Skeletal muscle cell (primary cell): ENCODE results near the gene CDC42SE2.
"Not testable (repeated sequence)": the region's sequence is repeated elsewhere in the genome, so short reads cannot be mapped to it uniquely, and the experiment has no call there.

Source experiments
- DNase-seq: peaks from one replicate; pipeline ENCODE4 v3.0.0-alpha.2; 2010; ENCODE audit warnings: low read depth
- H3K4me3 ChIP-seq: 2 replicates; pipeline ENCODE4 v1.5.1; 2011; ENCODE audit warnings: low read depth, mild to moderate bottlenecking, control low read depth, low read length, moderate library complexity

The CDC42SE2 gene

DNA sequence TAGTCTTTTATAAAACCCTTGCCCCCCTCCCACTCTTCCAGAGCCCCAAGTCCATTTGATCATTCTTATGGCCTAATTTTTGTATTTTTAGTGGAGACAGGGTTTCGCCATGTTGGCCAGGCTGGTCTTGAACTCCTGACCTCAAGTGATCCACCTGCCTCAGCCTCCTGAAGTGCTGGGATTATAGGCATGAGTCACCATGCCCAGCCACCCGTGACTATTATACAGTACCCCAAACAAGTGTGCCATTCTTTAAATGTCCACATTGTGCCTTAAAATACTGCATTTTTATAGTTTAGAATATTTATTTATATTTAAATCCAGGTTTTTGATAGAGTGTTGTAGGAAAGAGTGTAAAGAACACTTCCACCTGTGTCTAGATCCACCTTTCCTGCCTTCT, 116.4 kb downstream of the CDC42SE2 start:
- not testable (repeated sequence) for H3K4me3 ChIP-seq, DNase-seq

DNA sequence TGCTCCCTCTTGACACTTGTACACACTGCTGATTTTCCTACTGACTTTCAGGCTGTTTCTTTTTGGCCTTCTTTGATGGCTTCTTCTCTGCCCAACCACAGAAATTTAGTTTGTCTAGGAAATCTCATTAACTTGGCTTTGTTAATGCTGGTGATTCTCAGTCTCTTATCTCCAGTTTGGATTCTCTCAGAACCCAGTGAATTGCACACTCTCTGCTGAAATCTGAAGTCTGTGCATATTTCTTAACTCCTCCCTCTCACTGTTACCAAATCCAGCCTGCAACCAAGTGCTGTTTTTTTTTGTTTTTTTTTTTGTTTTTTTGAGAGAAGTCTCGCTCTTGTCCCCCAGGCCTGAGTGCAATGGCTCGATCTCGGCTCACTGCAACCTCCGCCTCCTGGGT, 117.2 kb downstream of the CDC42SE2 start:
- no peak overlapping the region for H3K4me3 ChIP-seq
- no peak for DNase-seq

DNA sequence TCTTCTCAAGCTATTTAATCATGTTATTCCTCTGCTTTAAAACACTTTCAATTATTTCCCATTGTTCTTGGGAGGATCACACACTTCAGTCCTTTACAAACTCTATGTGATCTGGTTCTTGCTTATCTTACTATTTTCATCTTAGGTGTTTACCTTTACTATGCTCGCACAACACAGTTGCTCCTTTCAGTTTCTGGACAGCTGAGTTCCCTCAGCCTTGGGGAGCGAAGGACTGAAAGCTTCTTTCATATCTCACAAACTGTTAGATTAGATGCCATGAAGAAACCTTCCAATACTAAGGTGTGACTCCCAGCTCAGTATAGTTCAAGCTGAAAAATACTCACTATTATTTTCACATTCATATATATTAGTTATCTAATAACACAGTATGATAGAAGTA, 117.9 kb downstream of the CDC42SE2 start:
- DNase-seq, result no peak
- H3K4me3 ChIP-seq, result no peak overlapping the region

DNA sequence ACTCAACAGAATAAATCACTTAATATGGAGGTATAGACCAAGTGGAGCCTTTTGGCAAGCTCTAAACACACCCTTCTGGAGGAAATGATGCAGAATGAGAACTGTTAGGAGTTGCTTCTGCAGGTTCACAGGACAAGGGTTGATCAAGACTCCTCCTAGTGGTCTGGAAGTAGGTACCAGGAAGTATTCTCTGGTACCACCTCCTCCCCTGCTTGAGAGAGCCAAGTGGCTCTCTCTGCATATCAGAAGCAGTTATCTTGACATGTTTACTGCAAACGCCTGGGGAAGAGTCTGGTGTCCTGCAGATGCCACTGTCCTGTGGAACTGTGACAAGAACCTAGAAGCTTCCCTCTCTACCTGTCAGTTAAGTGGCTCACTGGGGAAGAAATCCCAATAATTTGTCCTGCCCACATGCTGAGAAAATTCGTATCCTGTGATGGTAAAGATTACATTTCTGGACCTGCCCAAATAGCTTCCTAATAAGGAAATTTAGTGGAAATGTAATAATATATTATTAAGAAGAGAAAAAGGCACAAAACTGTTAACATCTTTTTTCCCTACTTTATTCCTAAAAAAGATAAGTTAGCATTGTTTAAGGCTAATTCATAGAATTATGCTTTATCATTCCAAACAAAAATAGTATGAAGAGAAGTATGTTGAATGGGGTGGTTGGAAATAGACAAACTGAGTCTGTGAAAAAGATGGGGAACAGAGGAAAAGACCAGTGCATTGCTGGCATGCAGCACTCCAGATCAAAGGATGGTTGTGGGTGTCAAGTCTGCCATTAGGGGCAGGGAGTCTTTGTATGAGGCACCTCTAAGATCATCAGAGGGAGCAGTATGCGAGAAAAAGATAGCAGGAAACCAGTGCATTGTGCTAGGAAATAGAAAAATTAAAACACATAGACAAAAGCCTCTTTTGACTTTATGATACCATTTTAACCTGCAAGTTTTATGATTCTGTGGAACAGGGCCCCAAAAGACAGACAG, 118.8 kb downstream of the CDC42SE2 start:
- H3K4me3 ChIP-seq, result no peak overlapping the region
- DNase-seq, result no peak

DNA sequence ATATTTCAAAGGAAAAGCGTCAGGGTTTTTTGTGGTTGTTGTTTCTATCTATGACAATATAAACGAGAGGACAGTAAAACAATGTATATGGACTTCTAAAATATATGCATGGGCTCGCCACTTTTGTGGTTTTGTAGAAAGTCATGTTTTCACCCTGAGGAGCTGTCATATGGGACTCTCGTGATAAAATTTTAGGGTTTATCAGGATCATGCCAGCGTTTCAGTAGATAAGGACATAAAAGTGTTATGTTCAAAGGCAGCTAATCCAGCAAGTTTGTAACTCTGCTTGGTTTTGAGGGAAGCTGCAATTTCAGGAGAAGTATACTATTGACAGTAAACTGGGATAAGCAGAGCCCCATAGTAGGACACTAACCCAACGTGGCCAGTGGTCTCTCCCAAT, 120.3 kb downstream of the CDC42SE2 start:
- no peak for DNase-seq
- no peak overlapping the region for H3K4me3 ChIP-seq

DNA sequence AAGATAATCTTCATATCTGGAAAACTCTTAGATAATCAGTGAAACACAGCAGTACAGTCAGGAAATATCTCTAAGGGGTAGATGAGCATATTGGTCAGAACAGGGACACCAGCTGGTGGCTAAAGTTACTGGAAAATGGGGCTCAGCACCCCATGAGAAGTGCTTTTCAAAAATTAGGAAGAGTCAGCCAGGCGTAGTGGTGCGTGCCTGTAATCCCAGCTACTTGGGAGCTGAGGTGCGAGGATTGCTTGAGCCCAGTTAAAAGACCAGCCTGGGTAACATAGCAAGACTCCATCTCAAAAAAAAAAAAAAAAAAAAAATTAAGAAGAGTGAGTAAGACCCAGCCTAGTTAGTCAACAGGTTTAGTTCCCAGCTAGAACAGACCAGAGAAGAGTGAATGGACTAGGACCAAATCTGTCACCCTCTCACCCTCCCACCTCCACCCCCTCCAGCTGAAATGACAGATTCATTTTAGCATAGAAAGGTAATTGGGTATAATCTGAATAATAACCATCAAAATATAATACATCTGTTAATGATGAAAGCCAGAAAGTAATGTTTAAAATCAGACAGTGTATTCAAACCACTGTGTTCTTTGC, 120.9 kb downstream of the CDC42SE2 start:
- H3K4me3 ChIP-seq, result no peak overlapping the region
- DNase-seq, result no peak

DNA sequence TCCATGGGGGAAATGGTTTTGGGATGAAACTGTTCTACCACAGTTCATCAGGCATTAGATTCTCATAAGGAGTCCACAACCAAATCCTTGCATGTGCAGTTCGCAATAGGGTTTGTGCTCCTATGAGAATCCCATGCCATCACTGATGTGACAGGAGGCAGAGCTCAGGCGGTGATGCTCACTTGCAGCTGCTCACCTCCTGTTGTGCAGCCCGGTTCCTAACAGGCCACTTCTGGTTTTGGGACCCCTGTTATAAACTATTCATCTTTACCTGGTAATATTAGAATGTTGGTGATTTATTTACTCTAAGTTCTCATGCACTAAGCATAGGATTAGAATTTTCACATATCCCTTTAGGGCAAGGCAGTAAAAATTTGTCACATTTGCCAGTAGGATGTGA, 122.3 kb downstream of the CDC42SE2 start:
- DNase-seq, result no peak
- no peak overlapping the region for H3K4me3 ChIP-seq

DNA sequence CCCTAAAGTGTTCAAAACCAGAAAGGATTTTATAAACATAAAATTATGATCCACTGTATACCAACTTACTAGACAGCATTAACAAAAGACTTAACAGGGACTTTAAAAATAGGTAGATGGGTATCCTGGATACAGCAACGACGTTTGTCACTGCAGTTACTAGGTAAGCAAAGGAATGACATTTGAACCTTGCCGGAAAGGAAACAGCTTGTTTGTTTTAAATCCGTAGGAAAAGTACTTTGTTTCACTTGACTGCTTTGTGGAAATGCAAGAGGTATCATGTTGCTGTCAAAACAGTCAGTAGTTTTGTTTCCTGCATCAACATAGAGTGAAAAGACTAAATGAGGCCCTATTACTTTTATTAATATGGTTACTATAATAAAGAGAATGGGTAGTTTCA, 122.9 kb downstream of the CDC42SE2 start:
- DNase-seq, result no peak
- no peak overlapping the region for H3K4me3 ChIP-seq

DNA sequence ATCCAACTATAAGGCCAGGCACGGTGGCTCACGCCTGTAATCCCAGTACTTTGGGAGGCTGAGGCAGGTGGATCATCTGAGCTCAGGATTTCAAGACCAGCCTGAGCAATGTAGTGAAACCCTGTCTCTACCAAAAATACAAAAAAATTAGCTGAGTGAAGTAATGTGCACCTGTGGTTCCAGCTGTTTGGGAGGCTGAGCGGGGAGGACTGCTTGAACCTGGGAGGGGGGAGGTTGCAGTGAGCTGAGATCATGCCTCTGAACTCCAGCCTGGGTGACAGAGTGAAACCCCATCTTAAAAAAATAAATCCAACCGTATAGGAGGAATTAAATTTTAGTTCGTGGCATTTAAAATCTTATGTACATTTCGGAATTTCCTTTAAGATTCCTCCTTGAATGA, 123.4 kb downstream of the CDC42SE2 start:
- no peak overlapping the region for H3K4me3 ChIP-seq
- DNase-seq, result no peak

DNA sequence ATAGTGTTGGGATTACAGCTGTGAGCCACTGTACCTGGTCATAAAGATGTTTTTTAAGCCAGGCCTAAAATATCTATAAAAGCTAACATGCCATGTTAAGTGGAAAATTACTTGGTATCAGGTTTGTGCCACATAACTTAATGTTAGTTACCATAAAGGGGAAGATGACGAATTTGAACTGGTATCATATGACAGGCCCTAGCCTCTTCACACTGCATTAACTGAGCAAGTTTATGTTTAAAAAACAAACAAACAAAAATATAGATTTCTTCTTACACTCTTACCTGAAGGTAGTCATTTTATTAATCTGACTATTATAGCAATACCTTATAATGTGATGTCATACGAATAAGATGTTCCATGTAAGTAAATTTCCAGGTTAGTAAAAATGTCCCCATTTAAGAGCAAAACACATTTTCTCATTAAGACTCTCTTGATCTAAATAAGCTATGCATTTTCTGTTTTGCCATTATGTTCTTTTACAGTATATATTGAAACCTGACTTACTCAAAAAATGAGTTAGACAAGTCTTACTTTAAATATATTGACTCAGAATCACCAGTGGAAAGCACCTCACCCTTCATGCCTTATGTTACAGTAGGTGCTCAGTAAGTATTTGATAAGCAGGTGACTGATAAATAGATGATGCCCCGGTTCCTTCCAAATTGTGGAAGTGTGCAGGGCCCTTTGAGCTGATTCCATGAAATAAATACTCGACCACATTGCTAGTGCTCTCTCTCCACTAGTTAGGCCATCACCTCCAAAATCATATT, 125.4 kb downstream of the CDC42SE2 start:
- DNase-seq, result no peak
- H3K4me3 ChIP-seq, result no peak overlapping the region

DNA sequence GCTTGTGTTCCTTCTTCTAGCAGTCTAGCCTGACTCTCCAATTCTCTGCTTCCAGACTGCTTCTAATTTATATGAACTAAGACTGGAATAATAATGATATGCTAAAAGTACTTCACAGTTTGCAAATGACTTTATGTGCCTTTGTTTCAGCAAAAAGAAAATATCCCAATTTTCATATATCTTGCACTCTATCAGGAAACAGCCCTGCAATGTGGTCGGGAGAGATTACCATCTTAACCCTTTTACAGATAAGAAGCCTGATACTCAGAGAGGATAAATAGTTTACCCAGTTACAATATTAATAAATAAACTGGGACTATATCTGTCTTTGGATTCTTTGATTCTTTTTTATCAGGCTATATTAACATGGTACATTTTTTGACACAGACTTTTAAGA, 126.0 kb downstream of the CDC42SE2 start:
- DNase-seq, result no peak
- no peak overlapping the region for H3K4me3 ChIP-seq

DNA sequence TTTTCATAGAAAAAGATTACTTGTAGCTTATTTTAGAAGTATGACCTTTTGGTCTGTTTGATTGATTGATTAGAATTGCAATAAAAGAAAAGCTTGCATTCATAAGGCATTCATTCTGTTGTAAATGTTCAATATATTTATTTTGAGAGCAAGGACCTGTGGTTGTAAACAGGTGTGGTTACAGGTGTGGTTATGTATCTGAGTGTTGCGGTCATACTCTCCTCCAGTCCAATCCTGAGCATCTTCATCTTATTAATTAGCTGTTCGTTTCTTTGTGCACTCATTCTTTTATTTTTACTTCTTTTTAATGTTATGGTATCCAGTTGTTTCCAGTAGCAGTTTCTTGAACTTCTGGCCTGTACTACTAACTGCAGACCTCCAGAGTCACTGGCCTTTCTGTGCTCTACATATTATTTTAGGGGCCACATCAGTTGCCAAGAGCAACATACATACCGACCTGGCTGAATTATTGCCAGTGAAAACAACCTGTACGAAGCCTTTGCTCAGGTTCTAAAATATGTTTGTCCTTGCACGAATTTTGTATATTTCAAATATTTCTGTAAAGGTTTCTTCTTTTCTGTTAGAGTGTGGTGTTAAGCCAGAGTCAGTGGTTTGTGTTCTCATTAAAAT, 128.7 kb downstream of the CDC42SE2 start:
- no peak for DNase-seq

DNA sequence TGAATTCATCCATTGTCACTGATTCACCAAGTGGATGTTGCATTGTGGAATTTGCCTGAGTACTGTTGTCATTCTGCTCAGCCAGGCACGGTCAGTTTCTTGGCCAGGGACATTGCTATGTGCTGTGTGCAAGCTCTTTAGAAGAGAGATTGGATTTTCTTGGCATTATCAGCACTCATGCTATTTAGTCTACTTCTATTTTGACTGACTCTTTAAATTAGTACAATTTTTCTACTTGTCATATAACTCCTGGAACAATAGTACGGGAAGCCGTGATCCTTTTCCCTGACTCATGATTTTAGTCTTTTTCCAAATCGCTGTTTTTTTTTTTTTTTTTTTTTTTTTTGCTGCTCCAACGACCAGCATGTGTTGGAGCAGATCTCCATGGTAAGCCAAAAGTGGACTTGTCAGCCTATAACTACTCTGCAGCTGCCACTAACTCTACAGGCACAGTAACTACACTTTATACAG, 129.7 kb downstream of the CDC42SE2 start:
- no peak overlapping the region for H3K4me3 ChIP-seq
- DNase-seq, result no peak

More for the DNA sequence above, 128.7 kb downstream of the CDC42SE2 start:
- H3K4me3 ChIP-seq, result no peak overlapping the region

DNA sequence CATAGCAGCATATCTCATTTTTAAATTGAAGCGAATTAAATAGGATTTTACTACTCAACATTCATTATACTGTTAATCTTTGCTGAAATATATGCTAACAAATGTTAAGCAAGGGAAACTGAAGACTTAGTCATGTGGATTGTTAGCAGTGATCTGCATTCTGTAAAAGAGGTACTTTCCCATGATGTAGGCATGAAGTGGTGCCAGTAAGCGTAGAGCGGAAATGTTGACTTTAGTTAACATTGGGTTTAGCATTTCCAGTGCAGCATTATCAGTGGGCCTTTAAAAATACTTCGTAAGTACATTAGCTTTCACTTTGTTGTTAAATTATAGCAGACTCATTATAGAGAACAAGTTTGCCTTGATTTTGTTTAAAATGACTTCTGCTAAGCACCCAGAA, 130.3 kb downstream of the CDC42SE2 start:
- no peak overlapping the region for H3K4me3 ChIP-seq
- DNase-seq, result no peak

DNA sequence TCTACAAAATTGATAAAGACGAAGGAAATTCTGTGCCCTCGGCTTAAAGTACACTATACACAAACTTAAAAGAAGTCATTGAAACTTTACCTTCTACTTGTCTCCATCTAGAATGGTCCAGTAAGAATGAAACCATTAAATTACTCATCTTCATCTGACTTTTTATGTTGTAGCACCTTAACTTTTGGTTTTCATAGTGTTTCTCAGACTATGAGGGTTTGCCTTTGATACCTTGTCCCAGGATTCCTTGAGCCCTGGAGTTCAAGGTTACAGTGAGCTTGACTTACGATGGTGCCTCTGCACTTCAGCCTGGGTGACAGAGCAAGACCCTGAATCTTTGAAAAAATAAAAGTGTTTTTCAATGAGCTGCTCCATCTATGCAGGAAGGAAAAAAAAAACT, 132.2 kb downstream of the CDC42SE2 start:
- DNase-seq, result no peak
- H3K4me3 ChIP-seq, result no peak overlapping the region

DNA sequence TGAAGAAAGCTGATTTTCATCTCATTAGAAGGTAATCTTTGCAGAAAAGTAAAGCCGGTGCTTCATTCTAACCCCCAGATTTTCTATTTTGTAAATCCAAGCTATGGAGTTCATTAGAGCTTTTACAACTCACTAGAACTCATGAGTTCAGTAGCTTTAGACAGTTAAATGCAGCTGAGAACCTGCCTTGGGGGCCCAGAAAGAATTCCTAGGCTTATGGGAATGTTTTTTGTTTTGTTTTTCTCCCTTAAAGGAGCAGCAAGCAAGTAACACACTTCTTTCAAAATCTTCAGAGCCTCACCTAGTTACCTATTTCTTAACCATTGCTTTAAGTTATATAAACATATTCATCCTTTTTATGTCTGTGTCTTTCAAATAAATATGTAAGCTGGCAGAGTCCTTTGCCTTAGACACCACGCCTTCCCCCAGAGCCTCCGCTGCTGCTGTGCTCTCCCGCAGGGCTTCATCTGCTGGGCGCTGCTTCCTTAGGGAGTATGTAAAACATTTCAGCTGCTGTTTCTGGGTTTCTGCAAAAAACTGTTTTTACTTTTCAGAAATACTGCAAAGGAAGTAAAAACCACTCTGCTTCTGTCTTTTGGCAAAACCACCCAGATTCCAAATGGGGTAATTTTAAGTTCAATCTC, 132.9 kb downstream of the CDC42SE2 start:
- no peak overlapping the region for H3K4me3 ChIP-seq
- DNase-seq, result no peak

DNA sequence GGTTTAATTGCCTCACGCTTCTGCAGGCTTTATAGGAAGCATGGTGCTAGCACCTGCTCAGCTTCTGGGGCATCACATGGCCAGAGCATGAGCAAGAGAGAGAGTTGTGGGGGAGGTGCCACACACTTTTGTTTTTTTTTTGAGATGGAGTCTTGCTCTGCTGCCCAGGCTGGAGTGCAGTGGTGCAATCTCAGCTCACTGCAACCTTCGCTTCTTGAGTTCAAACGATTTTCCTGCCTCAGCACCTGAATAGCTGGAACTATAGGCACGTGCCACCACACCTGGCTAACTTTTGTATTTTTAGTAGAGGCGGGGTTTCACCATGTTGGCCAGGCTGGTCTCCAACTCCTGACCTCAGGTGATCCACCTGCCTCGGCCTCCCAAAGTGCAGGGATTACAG, 135.2 kb downstream of the CDC42SE2 start:
- H3K4me3 ChIP-seq, DNase-seq: not testable (repeated sequence)

DNA sequence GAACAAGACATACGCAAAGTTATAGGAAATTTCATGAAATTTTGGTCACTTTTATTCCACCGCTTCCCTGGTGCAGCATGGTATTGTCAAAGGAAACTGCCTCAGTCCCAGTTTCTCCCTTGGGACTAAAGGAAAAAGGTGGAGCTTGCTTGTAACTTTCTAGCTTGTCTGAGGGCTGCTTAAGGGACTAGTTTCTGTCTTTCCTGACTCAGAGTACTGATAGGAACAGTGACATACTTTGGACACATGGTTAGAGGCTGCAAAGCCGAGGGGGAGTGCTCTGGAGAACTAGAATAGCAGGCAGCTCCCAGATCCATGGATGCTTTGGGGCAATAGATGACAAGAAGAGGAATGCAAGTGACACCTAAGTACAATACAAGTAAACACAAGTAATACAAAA, 136.7 kb downstream of the CDC42SE2 start:
- no peak for DNase-seq
- H3K4me3 ChIP-seq, result no peak overlapping the region

DNA sequence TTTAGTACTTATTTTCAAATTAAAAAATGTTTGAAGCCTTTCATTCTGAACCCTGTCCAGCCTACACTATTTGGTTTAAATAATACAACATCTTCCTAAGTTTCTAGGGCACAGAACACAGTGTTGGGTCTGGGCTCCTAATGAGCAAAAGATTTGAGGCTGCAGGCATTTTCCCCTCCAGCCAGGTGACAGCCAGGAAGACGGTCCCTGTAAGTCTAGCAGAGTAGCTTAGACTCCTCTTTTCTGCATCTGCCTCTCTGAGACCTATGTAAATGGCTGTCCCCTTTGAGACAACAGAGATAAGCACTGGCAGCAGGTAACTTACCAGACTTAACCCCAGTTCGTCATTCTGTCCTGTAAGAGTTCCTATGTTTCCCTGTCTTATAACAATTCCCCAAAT, 141.8 kb downstream of the CDC42SE2 start:
- H3K4me3 ChIP-seq, result no peak overlapping the region
- DNase-seq, result no peak
